HG02759 (cell line): ENCODE data around the gene SDC3.

Experiments used
- ATAC-seq: cut with Tn5 transposase; IDR thresholded peaks from one replicate; pipeline ENCODE4 v1.9.1; 2021; ENCODE audit warnings: mild to moderate bottlenecking, moderate library complexity; ENCODE audit not compliant: unreplicated experiment

Gene SDC3

DNA sequence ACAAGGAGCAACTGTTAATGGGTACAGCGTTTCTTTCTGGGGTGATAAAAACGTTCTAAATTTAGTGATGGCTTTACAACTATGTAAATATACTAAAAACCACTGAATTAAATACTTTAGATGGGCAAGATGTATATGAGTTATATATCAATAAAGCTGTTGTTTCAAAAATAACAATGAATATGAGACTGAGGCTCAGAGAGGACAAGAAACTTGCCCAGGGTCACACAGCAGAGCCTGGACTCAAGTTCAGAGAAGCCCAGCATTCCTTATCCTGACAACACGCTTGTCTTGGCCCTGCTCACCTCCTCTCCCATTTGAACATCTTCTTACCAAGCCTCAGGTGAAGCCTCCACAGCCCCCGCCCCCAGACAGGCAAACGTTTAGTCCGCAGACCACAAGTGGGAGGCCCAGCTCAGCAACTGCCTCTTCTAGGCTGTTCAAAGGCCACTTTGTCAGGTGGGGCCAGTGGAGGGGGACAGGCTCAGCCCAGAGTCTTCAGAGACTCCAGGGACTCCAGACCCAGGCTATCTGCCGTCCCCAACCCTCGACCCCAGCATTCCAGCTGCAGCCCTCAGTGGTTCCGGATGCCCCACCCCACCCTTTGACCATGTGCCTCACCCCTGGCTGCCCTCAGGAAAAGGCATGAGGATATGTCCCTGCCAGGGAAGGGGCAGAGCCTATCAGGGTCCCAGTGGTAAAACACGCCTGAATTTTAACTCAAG lies 17.9 kb downstream of the SDC3 start:
- no peak for ATAC-seq

DNA sequence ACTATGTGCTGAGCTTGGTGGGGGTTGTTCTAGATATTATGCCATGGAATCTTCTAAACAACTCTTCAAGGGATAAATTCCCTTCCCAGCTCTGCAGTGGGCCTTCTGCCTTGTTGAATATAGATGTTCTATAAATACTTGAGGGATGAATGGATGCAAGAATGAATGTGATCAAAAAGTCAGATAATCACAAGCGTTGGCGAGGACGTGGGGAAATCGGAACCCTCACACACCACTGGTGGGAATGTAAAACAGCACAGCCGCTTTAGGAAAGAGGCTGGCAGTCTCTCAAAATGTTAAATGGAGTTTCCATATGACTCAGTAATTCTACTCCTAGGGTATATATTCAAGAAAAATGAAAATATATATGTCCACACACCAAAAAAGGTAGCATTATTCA lies 19.0 kb downstream of the SDC3 start:
- ATAC-seq: no peak

DNA sequence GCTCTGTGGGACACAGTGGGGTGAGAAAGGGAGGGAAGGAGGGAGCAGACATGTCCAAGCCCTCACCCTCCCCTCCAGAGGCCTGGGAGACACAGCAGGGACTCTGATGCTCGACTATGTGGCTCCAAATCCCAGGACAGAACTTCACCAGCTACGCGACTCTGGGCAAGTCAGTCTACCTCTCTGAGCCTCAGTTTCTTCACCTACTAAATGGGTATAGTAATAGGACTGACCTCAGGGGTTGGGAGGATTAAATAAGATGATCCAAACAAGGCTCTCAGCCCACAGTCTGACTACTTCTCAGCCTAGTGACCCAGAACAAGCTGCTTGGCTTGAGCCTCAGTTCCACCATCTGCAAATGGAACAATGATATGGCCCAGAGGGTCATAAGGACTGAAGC lies 19.6 kb downstream of the SDC3 start:
- no peak for ATAC-seq

DNA sequence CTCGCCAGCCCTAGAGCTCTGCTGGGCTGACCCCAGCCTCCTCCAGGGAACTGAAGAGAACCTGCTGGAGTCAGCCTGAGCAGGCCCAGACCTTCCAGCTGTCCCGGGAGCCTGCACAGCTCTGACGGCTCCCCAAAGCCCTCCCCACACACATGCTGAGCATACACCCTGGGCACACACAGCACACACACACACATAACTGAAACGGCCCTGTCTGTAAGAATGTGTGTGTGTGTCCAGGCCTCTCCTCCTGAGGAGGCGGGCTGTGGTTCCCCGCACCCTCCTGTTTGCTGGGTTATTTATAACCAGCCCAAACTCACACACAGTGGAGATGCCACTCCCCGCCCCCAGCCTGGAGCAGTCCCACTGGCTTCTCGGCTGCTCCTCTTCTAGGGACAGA lies 20.2 kb downstream of the SDC3 start:
- ATAC-seq: no peak

DNA sequence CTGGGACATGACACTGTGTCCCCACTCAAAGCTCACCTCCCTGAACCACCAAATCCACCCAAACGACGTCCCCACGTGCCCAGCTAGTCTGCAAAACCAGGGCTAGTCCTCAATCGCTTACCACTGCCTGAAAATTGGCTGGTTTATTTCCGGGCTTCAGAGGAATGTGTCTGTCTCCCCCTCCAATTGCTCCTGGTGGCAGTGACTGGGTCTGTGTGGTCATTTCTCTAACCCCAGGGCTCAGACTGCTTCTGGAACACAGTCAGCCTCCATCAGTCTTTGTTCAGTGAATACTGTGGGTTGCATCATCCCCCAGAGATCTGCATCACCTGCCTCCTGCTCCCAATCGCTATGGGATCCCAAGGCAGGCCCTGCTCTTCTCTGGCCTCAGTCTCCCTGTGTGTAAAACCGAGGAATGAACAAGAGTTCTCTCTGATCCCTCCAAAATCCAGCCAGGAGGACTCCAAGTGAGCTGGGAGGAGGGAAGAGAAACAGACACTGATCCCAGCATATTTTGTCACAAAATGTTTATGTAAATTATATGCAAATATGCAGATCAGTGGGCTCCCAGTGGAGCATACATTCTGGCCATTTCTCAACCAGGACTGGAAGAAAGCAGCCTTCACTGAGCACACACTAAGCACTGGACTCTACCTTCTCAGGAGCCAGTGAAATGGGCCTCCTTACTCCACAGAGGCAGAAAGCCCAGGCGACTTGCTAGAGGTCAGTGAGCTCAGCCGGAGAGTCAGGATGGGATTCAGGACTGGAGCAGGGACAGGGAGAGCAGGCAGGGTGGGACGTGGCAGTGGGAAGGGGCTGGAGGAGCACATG lies 20.9 kb downstream of the SDC3 start:
- ATAC-seq: no peak

DNA sequence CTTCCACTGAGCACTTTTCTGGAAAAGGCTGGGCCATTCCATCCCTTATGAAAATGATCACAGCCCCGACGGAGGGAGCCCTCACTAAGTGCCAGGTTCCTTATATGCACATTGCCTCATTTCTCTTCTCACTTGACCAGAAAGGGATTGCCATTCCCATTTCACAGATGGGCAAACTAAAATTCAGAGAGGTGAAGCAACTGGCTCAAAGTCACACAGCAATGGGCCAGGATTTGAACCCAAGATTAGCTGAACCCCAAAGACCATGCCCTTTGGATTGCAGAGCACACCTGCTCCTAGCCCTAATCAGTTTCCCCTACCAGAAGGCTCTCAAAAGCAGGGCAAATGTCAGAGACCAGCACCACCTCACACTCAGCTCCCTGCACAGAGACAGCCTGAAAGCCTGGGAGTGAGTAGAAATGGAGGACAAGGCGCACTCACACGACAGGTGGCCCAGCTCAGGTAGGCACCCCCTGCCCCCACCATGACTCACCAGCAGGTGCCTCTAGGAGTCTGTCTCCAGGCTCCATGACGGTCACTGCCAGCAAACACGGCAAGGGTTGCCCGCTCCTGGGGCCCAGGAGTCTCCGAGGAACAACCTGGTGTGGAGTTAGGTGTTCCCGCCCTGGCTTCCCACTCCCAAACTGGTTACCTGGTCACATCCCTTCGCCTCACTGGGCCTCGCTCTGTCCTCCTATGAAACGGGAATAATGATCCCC lies 21.7 kb downstream of the SDC3 start:
- no peak for ATAC-seq

DNA sequence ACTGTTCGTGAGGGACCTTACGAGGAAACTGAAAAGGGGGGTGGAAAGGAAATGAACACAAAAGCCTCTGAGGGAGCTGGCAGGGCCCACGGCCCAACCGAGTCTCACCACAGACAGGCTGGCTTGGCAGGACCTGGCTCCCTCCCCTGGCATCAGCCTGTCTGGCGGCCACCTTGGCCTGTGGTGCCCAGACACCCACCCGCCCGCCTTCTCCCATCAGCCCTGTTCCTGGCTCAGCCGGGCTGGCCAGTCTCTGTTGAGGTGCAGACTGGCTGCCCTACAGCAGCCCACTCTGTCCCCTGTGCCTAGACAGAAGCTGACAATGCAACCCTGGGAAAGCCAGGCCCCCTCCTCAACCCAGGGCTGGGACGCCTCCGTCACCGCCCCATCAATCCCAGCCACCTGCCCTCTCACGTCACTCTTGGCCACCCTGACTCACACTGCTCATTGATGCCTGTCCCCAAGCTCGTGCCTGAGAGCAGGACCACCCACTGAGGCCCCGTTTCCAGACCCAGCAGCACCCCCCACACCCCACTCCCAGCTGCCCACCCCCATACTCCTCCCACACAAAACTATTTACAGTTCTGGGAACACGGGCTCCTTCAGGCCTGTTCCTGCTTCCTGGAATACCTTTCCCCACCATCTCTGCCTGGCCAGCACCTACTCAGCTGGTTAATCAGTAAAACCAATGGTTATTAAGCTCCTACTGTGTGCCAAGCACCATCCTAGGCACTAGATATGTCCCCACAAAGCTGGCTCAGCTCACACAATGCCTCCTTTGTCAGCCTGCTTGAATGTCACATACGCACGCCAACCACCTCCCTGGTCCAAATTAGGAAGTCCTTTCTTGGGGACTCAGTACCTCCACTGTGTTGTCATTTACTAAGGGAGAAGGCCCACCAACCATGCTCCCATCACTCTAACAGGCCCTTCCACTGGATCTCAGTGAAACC lies 22.7 kb downstream of the SDC3 start:
- ATAC-seq: no peak

DNA sequence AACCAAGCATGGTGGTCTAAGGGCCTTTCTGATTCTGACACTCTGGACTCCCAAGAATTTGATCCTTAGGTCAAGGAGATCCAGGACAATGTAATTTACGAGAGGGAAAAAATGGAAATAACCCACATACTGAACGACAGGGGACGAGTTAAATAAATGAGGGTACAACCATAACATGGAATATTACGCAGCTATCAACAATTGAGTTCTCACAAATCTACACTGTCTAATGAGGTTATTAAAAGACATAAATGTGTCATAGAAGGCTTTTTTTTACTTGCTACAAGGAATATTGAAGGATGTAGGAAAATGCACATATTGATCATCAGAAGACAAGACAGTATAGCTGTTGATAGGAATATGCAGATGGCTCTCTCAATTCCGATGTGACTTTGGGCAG lies 23.8 kb downstream of the SDC3 start:
- no peak for ATAC-seq

DNA sequence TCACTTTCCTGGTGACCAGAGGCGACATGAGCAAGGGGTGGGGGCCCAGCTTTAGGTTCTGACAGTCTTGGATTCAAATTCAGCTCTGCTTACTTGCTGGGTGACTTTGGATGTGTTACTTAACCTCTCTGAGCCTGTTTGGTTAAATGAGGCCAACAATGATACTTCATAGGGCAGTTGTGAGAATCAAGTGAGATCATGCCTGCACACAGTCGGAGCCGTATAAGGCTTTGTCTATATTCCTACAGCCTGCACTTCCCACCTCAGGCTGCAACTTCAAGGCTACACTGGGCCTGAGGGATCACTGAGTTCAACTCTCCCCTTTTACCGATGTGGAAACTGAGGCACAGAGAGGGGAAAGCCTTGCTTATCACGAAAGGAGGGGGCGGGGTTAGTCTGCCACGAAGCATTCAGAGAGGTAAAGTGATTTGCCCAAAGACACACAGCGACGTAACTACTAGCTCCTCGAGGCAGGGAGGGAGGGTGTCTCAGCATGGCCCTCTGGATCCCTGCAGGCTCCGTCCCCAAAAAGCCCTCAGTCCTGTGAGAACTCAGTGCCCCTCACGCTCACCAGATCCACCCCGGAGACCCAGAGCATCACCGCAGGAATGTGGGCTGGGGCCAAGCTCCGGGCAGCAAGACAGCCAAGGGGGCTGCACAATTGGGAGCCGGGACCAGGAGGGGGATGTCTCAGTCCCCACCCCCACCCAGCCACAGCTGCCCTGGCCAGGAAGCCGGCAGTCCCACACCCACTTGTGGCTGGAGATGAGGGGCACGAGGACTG lies 25.0 kb downstream of the SDC3 start:
- ATAC-seq: no peak

DNA sequence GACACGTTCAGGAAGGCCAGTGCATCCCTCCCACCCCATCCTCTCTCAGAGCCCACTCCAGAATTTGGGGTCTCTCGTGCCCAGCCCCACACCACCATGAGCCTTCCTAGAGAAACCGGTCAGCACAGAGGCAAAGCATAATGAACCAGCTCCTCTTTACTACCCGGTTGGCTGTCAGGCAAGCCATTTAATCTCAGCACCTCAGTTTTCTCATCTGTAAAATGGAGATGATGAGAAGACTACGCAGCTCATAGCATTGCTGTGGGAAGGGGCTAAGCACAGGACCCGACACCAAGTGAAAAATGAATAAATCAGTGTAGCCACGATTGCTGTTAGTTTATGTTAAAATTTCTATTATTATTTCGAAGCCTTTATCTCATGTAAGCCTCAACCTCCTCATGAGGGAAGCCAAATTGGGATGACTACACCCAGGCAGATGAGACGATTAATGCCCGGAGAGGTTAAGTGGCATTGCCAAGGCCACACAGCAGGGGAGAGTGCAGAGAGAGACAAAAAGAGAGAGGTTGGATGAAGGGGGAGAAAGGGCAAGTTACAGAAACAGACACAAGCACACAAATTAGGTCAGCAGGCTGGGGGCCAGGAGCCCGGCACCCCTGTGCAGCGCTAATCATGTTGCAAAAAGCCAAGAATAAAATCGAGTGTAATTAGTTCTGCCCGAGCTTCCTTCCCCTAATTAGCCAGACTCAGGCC lies 25.7 kb downstream of the SDC3 start:
- ATAC-seq: no peak

DNA sequence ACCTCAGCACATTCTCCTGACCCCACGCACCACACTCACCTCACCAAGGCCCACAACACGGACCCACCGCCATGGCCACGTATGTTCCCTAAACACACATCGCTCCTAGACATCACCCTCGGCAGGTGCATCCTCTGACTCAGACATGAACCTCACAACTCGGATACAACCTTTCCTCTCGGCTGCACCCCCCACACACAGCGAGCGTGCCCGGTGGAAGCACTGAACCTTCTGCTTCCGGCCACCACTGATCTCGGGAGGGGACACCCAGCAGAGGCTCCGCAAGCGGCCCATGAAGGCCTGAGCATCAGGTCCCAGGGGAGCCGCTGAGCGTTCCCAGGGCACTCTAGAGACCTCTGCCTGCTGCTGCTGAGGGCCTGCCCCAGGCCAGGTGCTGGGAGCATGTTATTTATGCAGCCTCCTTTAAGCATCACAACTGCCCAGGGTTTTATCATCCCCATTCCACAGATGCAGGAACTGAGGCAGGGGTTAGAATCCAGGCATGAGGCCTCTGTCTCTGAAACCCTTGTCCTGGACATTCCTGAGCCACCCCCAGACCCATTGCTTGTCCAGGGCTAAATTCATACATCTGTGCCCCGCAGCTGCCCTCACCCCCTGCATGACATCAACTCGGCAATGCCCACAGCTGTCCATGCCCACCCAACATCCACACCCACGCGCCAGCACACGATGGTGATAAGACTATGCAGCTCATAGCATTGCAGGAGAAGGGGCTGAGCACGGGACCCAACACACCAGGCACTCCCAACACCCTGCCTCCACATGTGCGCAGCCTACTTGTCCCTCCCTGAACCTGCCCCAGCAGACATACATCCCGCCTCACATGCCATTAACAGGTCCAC lies 27.0 kb downstream of the SDC3 start:
- ATAC-seq: peak; percentile 73

DNA sequence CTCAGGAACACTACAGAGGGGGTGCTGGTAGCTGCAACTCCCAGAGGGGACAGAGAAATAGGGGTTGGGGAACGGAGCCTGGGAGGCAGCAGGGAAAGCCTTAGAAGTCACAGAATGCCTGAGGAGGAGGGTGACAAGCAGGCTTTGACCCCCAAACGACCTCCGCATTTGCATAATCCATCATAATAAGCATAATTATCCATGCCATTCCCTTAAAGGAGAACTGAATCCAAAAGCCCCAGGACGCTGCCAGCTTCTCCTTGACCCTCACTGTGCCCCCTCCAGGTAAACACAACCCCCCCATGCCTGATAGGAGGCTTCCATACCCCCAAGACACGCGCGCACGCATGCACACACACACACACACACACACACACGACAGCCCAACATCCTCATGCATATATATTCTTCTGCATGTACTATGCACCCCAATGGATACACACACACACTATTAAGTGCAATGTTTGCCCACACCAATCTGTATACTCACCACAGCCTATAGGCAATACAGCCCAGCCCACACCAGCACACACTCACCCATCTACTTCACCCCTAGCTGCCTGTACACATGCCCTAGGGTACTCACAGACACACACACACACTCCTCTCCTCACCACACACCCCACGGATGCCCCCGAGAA lies 27.8 kb downstream of the SDC3 start:
- no peak for ATAC-seq

DNA sequence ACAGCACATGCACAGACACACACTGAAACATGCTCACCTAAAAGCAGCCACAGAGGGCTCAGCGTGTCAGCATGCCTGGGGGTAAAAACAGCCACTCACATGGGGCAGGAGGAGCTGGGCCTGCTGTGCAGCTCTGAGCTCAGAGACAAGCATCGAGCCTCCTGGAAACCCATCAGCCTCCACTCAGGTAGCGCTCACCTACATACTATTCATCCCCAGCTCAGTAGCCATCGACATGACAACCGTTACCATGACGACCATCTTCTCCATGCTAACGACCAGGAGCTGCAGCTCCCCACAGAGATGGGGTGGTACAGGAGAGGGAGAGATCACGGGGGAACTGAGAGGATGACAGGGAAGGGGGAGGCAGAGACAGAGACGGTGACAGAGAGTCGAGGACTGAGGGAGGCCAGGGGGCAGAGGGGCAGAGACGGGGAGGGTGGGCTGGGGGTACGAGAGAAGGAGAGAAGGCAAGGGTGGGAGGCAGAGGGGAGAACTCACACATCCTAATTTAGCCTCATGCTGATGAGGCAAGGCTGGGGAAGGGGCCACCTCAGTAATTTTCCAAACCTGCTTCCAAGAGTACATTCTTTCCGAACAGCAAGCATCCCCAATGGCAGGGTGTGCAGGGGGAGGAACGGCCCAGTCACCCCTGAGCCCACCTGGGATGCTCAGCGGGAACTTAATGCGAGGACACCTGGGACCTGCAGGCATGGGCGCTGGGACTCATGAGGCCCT lies 28.4 kb downstream of the SDC3 start:
- no peak for ATAC-seq

DNA sequence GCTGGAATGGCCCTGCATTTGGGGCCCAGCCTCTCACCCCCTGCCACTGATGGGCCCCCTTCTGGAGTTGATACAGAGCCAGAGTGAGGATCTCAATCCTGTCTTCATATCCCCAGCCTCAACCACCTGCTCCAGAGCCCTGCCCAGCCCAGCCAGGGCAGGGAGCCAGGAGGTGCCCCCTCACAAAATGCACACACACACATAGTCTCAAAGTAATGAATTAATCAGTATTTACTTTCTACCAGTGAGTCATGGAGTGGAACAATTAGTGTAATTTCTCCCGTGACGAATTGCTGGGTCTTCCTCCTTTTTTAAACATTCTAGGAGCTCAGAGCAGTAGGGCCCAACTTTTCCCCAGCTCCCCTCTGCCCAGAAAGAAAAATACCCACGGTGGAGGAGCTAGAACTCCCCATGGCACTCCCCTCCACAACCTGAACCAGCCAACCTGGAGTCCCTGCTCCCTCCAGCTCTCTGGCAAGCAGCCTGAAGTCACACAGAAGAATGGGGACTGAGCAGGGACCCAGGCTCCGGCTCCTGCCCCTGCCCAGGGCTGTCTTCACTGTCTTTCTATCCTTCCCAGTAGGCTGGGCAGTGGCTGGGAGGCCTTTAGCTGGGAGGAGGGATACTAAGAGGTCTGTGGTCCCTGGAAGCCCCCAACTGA lies 29.3 kb downstream of the SDC3 start:
- ATAC-seq: no peak

DNA sequence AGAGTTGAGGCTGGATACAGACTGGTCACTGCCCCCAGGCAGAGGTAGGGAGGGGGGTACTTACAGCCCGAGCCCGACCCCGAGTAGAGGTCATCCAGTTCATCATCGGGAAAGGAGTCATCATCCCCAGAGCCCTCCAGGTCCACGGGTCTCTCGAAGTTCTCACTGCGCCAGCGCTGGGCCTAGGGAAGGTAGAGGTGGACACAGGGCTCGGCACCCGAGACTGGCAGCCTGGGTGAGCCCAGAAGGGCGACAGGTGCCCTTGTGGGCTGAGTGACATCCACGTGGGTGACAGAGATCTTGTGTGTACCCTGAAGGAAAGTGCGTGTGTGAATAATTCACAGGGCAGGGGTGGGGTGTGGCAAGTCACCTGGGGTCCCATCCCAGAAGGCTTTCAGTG lies 30.0 kb downstream of the SDC3 start:
- ATAC-seq: no peak

DNA sequence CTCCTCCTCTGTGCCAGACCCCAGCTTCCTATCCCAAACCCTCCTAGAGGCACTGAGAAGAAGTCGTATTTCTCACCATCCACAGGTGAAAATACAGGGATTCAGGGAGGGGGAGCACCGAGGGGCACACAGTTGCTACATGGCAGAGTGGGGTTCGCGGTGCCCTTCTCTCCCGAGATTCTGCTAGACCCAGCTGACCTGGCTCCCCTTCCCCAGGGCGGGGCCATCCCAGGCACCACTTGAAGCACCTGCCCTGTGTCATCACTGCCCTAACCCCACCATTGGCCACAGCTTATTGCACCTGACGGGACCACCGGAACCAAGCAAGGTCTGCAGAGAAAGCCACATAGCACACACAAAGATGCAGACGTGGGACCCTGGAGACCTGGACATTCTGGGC lies 30.5 kb downstream of the SDC3 start:
- ATAC-seq: no peak
